Upper lobe of right lung (tissue), 1 donor: ENCODE data around the gene PLBD1. TPM values are rescaled to one million over a fixed set of nuclear protein-coding genes. Genes with fewer than 3 reads are reported as not detected.

ENCODE experiments used
- ATAC-seq: fragments of 200-7000 bp; cut with Tn5 transposase; one replicate; pipeline ENCODE4 v1.9.1; 2020; ENCODE audit warnings: mild to moderate bottlenecking, moderate library complexity
- DNase-seq: peaks from one replicate; pipeline ENCODE4 v3.0.0-alpha.2; 2020
- H3K27ac ChIP-seq: fragments of 200-600 bp; one replicate; pipeline ENCODE4 v1.8.0; 2022
- H3K27me3 ChIP-seq: fragments of 200-600 bp; one replicate; pipeline ENCODE4 v1.8.0; 2022; ENCODE audit warnings: mild to moderate bottlenecking
- H3K36me3 ChIP-seq: fragments of 200-600 bp; one replicate; pipeline ENCODE4 v1.8.0; 2022
- H3K4me1 ChIP-seq: fragments of 200-600 bp; one replicate; pipeline ENCODE4 v1.8.0; 2022
- H3K4me3 ChIP-seq: fragments of 200-600 bp; one replicate; pipeline ENCODE4 v1.8.0; 2022; ENCODE audit warnings: mild to moderate bottlenecking
- H3K9me3 ChIP-seq: fragments of 200-600 bp; one replicate; pipeline ENCODE4 v1.8.0; 2022
- CTCF ChIP-seq: fragments of 200-600 bp; IDR thresholded peaks from one replicate; pipeline ENCODE4 v1.8.0; 2022; ENCODE audit warnings: antibody characterized with exemption
- intact Hi-C: fragments of 100-400 bp; cut with DNase I; formaldehyde crosslinking; loops from one replicate; pipeline ENCODE4 v1.11.0; 2022
- total RNA-seq: library from RNA; stranded (reverse); fragmentation: NEBNext Ultra II Directional; extraction: Animal tissue kit (Norgen Biotek cat#: 25700); gene quantifications from one replicate; pipeline ENCODE4 v1.2.1, GENCODE V29; 2021
- donor health status: DM: no; HTN: yes; CAD: no; lungs with severe emphysema.

Gene PLBD1
- total RNA-seq, 1 donor from 2014 or later, result 49.3 TPM

DNA sequence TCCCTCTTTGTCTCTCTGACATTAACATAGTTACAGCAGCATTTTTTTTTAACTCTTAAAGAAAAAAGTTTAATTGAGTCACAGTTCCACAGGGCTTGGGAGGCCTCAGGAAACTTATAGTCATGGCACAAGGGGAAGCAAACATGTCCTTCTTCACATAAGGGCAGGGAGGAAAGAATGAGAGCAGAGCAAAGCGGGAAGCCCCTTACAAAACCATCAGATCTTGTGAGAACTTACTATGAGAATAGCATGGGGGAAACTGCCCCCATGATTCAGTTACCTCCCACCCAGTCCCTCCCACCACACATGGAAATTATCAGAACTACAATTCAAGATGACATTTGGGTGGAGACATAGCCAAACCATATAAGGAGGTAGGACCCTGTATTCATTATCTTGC is 96.2 kb downstream of the PLBD1 start:
- Histone ChIP-seq H3K27ac (no peak overlapping the region), H3K4me3 (no peak overlapping the region), H3K4me1 (no peaks in the 10 kb centered on the region), H3K36me3 (peaks cover 30% of the 10 kb centered on the region), H3K9me3 (peaks cover 26% of the 10 kb centered on the region), H3K27me3 (no peaks in the 10 kb centered on the region)
- DNase-seq (no peak), ATAC-seq (no peak)
- intact Hi-C loops, result no loop called here
- no peak for TF ChIP-seq CTCF

DNA sequence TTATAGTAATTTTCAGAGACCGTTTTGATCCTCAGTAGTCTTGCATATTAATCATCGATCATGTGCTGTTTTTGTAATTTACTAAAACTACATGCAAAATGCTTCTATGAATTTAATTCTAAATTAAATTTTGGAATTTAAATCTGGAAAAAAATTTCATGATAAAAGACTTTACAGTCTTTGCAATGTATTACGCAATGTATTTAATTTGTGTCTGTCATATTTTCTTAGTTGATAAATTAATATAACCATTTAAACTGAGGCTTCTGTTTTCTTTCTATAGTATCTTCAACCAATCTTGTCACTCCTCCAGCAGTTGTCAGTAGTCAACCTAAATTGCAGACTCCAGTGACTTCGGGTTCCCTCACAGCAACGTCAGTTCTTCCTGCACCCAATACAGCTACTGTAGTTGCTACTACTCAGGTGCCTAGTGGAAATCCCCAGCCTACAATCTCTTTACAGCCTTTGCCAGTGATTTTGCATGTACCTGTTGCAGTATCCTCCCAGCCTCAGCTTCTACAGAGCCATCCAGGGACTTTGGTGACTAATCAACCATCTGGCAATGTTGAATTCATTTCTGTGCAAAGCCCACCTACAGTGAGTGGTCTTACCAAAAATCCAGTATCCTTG is 107.4 kb downstream of the PLBD1 start:
- intact Hi-C loops, result no loop called here
- H3K9me3 ChIP-seq, result no peaks in the 10 kb centered on the region
- peaks cover 64% of the 10 kb centered on the region for H3K36me3 ChIP-seq
- no peak overlapping the region for H3K27ac ChIP-seq
- H3K27me3 ChIP-seq, result no peaks in the 10 kb centered on the region
- no peak for TF ChIP-seq CTCF
- no peaks in the 10 kb centered on the region for H3K4me1 ChIP-seq
- no peak for ATAC-seq
- no peak overlapping the region for H3K4me3 ChIP-seq
- DNase-seq, result no peak

- intact Hi-C loops, result no loop called here
- no peak overlapping the region for H3K4me3 ChIP-seq
- ATAC-seq, result peak; percentile 79
- peak; percentile 37 for TF ChIP-seq CTCF
- H3K4me1 ChIP-seq, result no peaks in the 10 kb centered on the region
- peaks cover 53% of the 10 kb centered on the region for H3K36me3 ChIP-seq
- no peaks in the 10 kb centered on the region for H3K9me3 ChIP-seq
- H3K27ac ChIP-seq, result no peak overlapping the region
- no peaks in the 10 kb centered on the region for H3K27me3 ChIP-seq
- no peak for DNase-seq
Observed at GRCh38 chr12:14454098-14454907, 113.4 kb downstream of the PLBD1 start.

Other genes starting within 250 kb of the PLBD1 start
- gene ATF7IP, start 202.2 kb downstream of the PLBD1 start, total RNA-seq, result 64.0 TPM
- gene GUCY2C, start 128.7 kb upstream of the PLBD1 start, total RNA-seq, result not detected
- 49.3 TPM for gene WBP11, start 235.6 kb upstream of the PLBD1 start, total RNA-seq
- gene C12orf60, start 235.8 kb upstream of the PLBD1 start, total RNA-seq, result 0.17 TPM
- 1.9 TPM for gene SMCO3, start 246.3 kb upstream of the PLBD1 start, total RNA-seq